KMS-11 (cell line): ENCODE data around the gene OXSR1.

Experiments
- H2AFZ ChIP-seq: fragments of 200-600 bp; sonication (generic); 2 replicates; pipeline ENCODE4 v1.6.1; 2016; ENCODE audit warnings: antibody characterized with exemption, mixed run types, low read depth
- H3K27ac ChIP-seq: fragments of 200-600 bp; sonication (generic); 2 replicates; pipeline ENCODE4 v1.6.1; 2016; ENCODE audit warnings: mild to moderate bottlenecking, mixed run types
- H3K27me3 ChIP-seq: fragments of 200-600 bp; sonication (generic); 2 replicates; pipeline ENCODE4 v1.6.1; 2017; ENCODE audit warnings: mild to moderate bottlenecking, low read depth, mixed run types, moderate library complexity; ENCODE audit not compliant: insufficient read depth
- H3K36me3 ChIP-seq: fragments of 200-600 bp; sonication (generic); 2 replicates; pipeline ENCODE4 v1.6.1; 2017; ENCODE audit warnings: mild to moderate bottlenecking, mixed run types; ENCODE audit not compliant: insufficient read depth
- H3K4me1 ChIP-seq: fragments of 200-600 bp; sonication (generic); 2 replicates; pipeline ENCODE4 v1.6.1; 2016; ENCODE audit warnings: mild to moderate bottlenecking, low read depth, mixed run types; ENCODE audit not compliant: poor library complexity, severe bottlenecking
- H3K4me2 ChIP-seq: fragments of 200-600 bp; sonication (generic); 2 replicates; pipeline ENCODE4 v1.7.0; 2016; ENCODE audit warnings: mild to moderate bottlenecking, mixed run types
- H3K4me3 ChIP-seq: fragments of 200-600 bp; sonication (generic); IDR thresholded peaks from 2 replicates; pipeline ENCODE4 v1.6.1; 2017; ENCODE audit warnings: low read depth, low read length, mixed read lengths; ENCODE audit not compliant: insufficient read depth
- H3K79me2 ChIP-seq: fragments of 200-600 bp; sonication (generic); 2 replicates; pipeline ENCODE4 v1.6.1; 2016; ENCODE audit warnings: low read depth, mixed run types; ENCODE audit not compliant: insufficient read depth
- H3K9ac ChIP-seq: fragments of 200-600 bp; sonication (generic); 2 replicates; pipeline ENCODE4 v1.6.1; 2016; ENCODE audit warnings: mild to moderate bottlenecking, mixed run types
- H4K20me1 ChIP-seq: fragments of 200-600 bp; sonication (generic); 2 replicates; pipeline ENCODE4 v1.6.1; 2016; ENCODE audit warnings: mild to moderate bottlenecking, mixed run types; ENCODE audit not compliant: insufficient read depth
- CTCF ChIP-seq: fragments of 200-600 bp; sonication (generic); conservative IDR thresholded peaks from 2 replicates; pipeline ENCODE4 v1.6.1; 2017; ENCODE audit warnings: low read depth, mild to moderate bottlenecking, antibody characterized with exemption, low read length, moderate library complexity, mixed read lengths

OXSR1 gene

GRCh38 chr3:38171622-38172021 is 6.3 kb downstream of the OXSR1 start:
- Histone ChIP-seq H3K36me3 (no peaks in the 10 kb centered on the region), H3K27ac (no peak overlapping the region), H3K4me3 (no peak overlapping the region), H3K79me2 (peaks cover 45% of the 10 kb centered on the region), H3K27me3 (no peaks in the 10 kb centered on the region), H3K4me1 (peaks cover 6% of the 10 kb centered on the region), H3K4me2 (no peak overlapping the region), H2AFZ (no peak overlapping the region), H4K20me1 (no peaks in the 10 kb centered on the region), H3K9ac (no peak overlapping the region)
- no peak for TF ChIP-seq CTCF

- Histone ChIP-seq H3K9ac (no peak overlapping the region), H3K4me3 (no peak overlapping the region), H3K27me3 (no peaks in the 10 kb centered on the region), H3K4me2 (no peak overlapping the region), H4K20me1 (no peaks in the 10 kb centered on the region), H2AFZ (no peak overlapping the region), H3K36me3 (no peaks in the 10 kb centered on the region), H3K4me1 (no peaks in the 10 kb centered on the region), H3K27ac (no peak overlapping the region), H3K79me2 (peaks cover 25% of the 10 kb centered on the region; the same call in 1 of the 2 replicates)
- no peak for TF ChIP-seq CTCF
Observed at GRCh38 chr3:38173834-38174418, 8.6 kb downstream of the OXSR1 start.

DNA sequence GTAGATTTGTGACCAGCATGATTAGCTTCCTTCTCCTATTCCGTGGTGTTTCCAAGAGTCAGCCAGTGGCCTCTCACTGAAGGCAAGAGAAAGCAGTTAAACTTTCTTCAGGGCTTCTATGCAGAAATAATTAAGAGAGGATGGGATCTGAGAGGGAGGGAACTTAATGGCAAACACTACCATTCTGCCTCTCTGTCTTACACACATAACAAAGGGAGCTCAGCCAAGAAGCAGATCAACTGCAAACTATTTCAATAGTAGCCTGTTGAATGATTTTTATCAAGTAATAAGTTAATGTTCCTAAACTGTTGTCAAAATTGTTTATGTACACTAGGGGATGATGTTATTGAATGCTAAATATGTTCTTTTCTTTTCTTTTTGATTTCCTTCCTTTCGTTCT is 11.8 kb downstream of the OXSR1 start:
- peaks cover 10% of the 10 kb centered on the region; the same call in 1 of the 2 replicates for H3K79me2 ChIP-seq
- no peaks in the 10 kb centered on the region for H3K36me3 ChIP-seq
- H3K27ac ChIP-seq: no peak overlapping the region
- no peaks in the 10 kb centered on the region for H3K27me3 ChIP-seq
- no peak overlapping the region for H3K9ac ChIP-seq
- H3K4me1 ChIP-seq: no peaks in the 10 kb centered on the region
- no peak overlapping the region for H2AFZ ChIP-seq
- no peak for TF ChIP-seq CTCF
- no peak overlapping the region for H3K4me3 ChIP-seq
- H3K4me2 ChIP-seq: no peak overlapping the region
- no peaks in the 10 kb centered on the region for H4K20me1 ChIP-seq

- no peak overlapping the region for H3K4me3 ChIP-seq
- H3K36me3 ChIP-seq: no peaks in the 10 kb centered on the region
- H3K27ac ChIP-seq: no peak overlapping the region
- no peak overlapping the region for H3K9ac ChIP-seq
- TF ChIP-seq CTCF: no peak
- no peaks in the 10 kb centered on the region for H3K79me2 ChIP-seq
- H4K20me1 ChIP-seq: no peaks in the 10 kb centered on the region
- H2AFZ ChIP-seq: no peak overlapping the region
- no peaks in the 10 kb centered on the region for H3K27me3 ChIP-seq
- H3K4me2 ChIP-seq: no peak overlapping the region
- H3K4me1 ChIP-seq: no peaks in the 10 kb centered on the region
Observed at GRCh38 chr3:38186781-38187180, 21.4 kb downstream of the OXSR1 start.
